Upper lobe of right lung (tissue), 1 donor: ENCODE data around the gene WRAP73. TPM values are rescaled to one million over a fixed set of nuclear protein-coding genes. Genes with fewer than 3 reads are reported as not detected.

ENCODE experiments used
- ATAC-seq: fragments of 200-7000 bp; cut with Tn5 transposase; one replicate; pipeline ENCODE4 v1.9.1; 2020; ENCODE audit warnings: mild to moderate bottlenecking, moderate library complexity
- DNase-seq: peaks from one replicate; pipeline ENCODE4 v3.0.0-alpha.2; 2020
- H3K27ac ChIP-seq: fragments of 200-600 bp; one replicate; pipeline ENCODE4 v1.8.0; 2022
- H3K27me3 ChIP-seq: fragments of 200-600 bp; one replicate; pipeline ENCODE4 v1.8.0; 2022; ENCODE audit warnings: mild to moderate bottlenecking
- H3K36me3 ChIP-seq: fragments of 200-600 bp; one replicate; pipeline ENCODE4 v1.8.0; 2022
- H3K4me1 ChIP-seq: fragments of 200-600 bp; one replicate; pipeline ENCODE4 v1.8.0; 2022
- H3K4me3 ChIP-seq: fragments of 200-600 bp; one replicate; pipeline ENCODE4 v1.8.0; 2022; ENCODE audit warnings: mild to moderate bottlenecking
- H3K9me3 ChIP-seq: fragments of 200-600 bp; one replicate; pipeline ENCODE4 v1.8.0; 2022
- CTCF ChIP-seq: fragments of 200-600 bp; IDR thresholded peaks from one replicate; pipeline ENCODE4 v1.8.0; 2022; ENCODE audit warnings: antibody characterized with exemption
- intact Hi-C: fragments of 100-400 bp; cut with DNase I; formaldehyde crosslinking; loops from one replicate; pipeline ENCODE4 v1.11.0; 2022
- total RNA-seq: library from RNA; stranded (reverse); fragmentation: NEBNext Ultra II Directional; extraction: Animal tissue kit (Norgen Biotek cat#: 25700); gene quantifications from one replicate; pipeline ENCODE4 v1.2.1, GENCODE V29; 2021
- donor health status: DM: no; HTN: yes; CAD: no; lungs with severe emphysema.

The WRAP73 gene
- total RNA-seq, 1 donor from 2014 or later = 18.5 TPM

- no peaks in the 10 kb centered on the region for H3K9me3 ChIP-seq
- intact Hi-C loops = no loop called here
- H3K4me1 ChIP-seq = no peaks in the 10 kb centered on the region
- ATAC-seq (no peak), DNase-seq (no peak)
- H3K4me3 ChIP-seq = no peak overlapping the region
- no peaks in the 10 kb centered on the region for H3K36me3 ChIP-seq
- H3K27ac ChIP-seq = no peak overlapping the region
- H3K27me3 ChIP-seq = peaks cover 9% of the 10 kb centered on the region
- no peak for TF ChIP-seq CTCF
These were observed 11.7 kb upstream of the WRAP73 start for GRCh38 chr1:3661631-3662030.

DNA sequence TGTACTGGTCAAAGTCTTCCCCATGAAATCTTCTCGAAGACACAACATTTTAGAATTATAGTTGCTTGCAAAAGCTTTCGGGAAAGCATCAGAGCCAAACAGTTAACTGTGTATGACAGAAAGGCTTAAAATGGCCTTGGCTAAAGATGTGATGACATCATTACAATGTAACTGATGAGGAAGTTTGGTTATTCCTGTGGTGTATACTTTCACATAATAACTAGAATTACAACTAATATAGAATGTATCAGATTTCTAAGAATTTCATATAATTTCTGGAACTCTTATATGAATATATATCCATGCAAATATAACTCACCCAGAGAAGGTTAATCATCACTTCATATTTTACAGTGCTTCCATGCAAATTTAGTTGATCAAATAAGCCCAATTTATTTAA, 10.8 kb upstream of the WRAP73 start:
- no peak for ATAC-seq
- no peaks in the 10 kb centered on the region for H3K9me3 ChIP-seq
- intact Hi-C loops = no loop called here

DNA sequence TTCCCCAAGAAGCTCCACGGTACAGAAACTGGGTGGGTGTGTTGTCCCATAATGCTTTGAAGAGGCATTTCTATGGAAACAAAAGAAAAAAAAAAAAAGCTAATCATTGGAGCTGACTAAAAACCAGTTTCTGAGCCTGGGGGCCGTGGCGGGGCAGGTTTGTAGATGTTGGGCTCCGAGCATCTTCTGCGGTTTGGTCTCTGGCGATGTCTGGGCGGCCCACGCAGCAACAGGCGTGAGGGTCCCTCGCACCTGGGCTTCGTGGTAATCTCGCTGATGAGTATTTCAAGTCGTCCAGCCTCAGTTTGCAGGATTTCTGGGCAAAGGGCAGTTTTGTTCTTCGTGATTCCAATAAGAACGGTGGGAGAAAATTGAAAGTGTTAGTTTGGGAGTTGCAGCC, 9.2 kb upstream of the WRAP73 start:
- DNase-seq (peak; percentile 28), ATAC-seq (no peak)
- no peak overlapping the region for H3K4me3 ChIP-seq
- no peak for TF ChIP-seq CTCF
- H3K27me3 ChIP-seq = peaks cover 22% of the 10 kb centered on the region
- H3K4me1 ChIP-seq = no peaks in the 10 kb centered on the region
- intact Hi-C loops = no loop called here
- no peaks in the 10 kb centered on the region for H3K36me3 ChIP-seq
- no peak overlapping the region for H3K27ac ChIP-seq
- H3K9me3 ChIP-seq = no peaks in the 10 kb centered on the region

More for the DNA sequence above, 10.8 kb upstream of the WRAP73 start:
- H3K4me3 ChIP-seq = no peak overlapping the region
- H3K36me3 ChIP-seq = no peaks in the 10 kb centered on the region
- TF ChIP-seq CTCF = no peak
- no peak overlapping the region for H3K27ac ChIP-seq
- peaks cover 9% of the 10 kb centered on the region for H3K27me3 ChIP-seq
- no peak for DNase-seq
- no peaks in the 10 kb centered on the region for H3K4me1 ChIP-seq

- Histone ChIP-seq H3K9me3 (no peaks in the 10 kb centered on the region), H3K4me3 (no peak overlapping the region), H3K36me3 (no peaks in the 10 kb centered on the region), H3K27ac (no peak overlapping the region), H3K4me1 (no peaks in the 10 kb centered on the region), H3K27me3 (peaks cover 25% of the 10 kb centered on the region)
- TF ChIP-seq CTCF = no peak
- intact Hi-C loops = no loop called here
- ATAC-seq (no peak), DNase-seq (no peak)
These were observed 8.3 kb upstream of the WRAP73 start for GRCh38 chr1:3658231-3658615.

DNA sequence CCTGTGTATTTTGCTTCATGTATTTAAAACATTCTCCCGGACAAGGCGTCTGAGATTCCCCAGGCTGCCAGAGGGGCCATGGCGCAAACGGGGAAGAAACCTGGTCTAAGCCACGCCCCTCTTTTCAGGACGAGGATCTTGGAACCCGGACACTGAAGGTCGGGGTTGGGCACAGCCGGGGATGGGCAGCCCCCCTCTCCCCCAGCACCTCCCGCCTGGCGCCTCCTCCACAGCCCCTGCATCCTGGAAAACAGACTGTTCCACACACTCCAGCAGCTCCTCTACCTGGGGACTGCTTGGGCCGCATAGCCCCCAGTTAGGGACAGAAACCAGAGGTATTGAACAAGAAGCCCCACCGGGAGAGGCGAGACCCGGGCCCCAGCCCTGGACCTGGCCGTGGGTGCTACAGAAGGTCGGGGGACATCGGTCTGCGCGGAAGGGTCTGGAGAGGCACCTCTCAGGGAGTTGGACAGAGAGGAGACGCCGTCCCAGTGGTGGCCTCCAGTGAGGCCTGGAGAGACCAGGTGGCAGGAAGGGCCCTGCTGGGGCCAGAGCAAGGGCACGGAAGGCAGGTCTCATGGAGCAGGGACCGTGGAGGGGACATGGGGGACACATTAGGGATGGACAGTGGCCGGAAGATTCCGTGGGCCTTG, 7.8 kb upstream of the WRAP73 start:
- peak; percentile 61 for DNase-seq
- Histone ChIP-seq H3K36me3 (no peaks in the 10 kb centered on the region), H3K4me1 (peaks cover 3% of the 10 kb centered on the region), H3K4me3 (no peak overlapping the region), H3K9me3 (no peaks in the 10 kb centered on the region), H3K27ac (no peak overlapping the region), H3K27me3 (peaks cover 29% of the 10 kb centered on the region)
- peak; percentile 20 for ATAC-seq
- intact Hi-C loops = no loop called here
- no peak for TF ChIP-seq CTCF

GRCh38 chr1:3657096-3657475, 7.2 kb upstream of the WRAP73 start:
- ATAC-seq = no peak
- Histone ChIP-seq H3K9me3 (no peaks in the 10 kb centered on the region), H3K4me3 (no peak overlapping the region), H3K36me3 (no peaks in the 10 kb centered on the region), H3K27ac (no peak overlapping the region), H3K4me1 (peaks cover 5% of the 10 kb centered on the region), H3K27me3 (peaks cover 32% of the 10 kb centered on the region)
- intact Hi-C loops = no loop called here
- DNase-seq = peak; percentile 40
- TF ChIP-seq CTCF = no peak
